Measurements from ENCODE around the gene NEUROD1.

The NEUROD1 gene

DNA sequence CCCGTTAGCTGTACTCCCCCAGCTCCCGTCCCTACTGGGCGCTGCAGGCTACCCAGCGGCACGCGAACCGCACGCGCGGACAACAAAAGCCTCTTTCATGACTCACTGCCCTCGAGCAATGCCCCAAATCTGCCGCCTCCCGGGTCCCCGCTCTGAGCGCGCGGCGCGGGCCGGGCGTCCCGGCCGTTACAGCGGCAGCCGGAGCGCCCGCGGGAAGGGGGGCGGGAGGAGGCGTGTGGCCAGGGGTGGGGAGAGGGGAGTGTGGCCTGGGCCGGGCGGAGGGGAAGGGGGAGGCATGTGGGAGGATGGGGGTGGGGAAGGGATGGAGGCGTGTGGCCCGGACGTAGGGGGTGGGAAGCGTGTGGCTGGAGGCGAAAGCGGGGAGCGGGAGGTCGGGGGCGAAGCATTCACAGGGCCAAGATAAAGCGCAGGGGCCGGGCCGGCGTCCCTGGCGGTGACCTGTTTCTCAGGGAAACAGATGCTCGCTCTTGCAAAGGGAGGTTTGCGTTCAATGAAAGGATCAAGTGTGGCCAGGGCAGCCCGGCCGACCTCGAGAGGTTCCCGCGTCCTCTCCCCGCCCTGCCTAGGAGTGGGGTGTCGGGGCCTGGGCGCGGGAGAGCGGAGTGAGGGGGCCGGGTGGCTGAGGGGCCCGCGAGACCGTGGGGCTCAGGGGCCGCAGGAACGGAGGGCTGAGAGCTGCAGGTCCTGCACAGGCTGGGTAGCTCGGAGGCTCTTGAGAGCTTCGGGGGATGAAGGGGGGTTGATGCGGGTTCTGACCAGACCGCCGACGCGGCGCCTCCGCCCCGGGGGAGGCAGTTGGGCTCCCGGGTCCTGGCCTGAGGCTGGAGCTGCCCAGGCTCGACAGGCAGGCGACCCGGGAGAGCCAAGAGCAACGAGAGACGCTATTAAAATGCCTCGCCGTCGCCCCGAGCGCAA, 3.5 kb upstream of the NEUROD1 start (continued):
- TF ChIP-seq OSR2 (tag by site-specific recombination; IDR thresholded peaks at IDR 0.05) (peak; percentile 50; the same call in 1 of the 2 replicates), ZNF837 (tag by site-specific recombination; IDR thresholded peaks at IDR 0.05) (no peak), ZEB2 (tag by site-specific recombination; IDR thresholded peaks at IDR 0.05) (peak; percentile 58; the same call in 1 of the 2 replicates), WT1 (tag by site-specific recombination; IDR thresholded peaks at IDR 0.05) (no peak), ZNF18 (tag by site-specific recombination; IDR thresholded peaks at IDR 0.05) (no peak), GFI1B (tag by site-specific recombination; IDR thresholded peaks at IDR 0.05) (peak; percentile 54; the same call in 1 of the 2 replicates), ZNF518A (tag by site-specific recombination; conservative IDR thresholded peaks at IDR 0.05; ENCODE audit: low read depth) (no peak), ZNF366 (tag by site-specific recombination; conservative IDR thresholded peaks at IDR 0.05) (no peak), ZBTB8A (tag by site-specific recombination; IDR thresholded peaks at IDR 0.05) (peak; percentile 57), ZNF223 (tag by site-specific recombination; IDR thresholded peaks at IDR 0.05) (no peak), ZNF114 (tag by site-specific recombination; IDR thresholded peaks at IDR 0.05) (no peak), ZNF571 (tag by site-specific recombination; IDR thresholded peaks at IDR 0.05) (no peak), ELK4 (IDR thresholded peaks at IDR 0.05; ENCODE audit: borderline replicate concordance, low read depth, low read length) (no peak), ZSCAN23 (tag by site-specific recombination; IDR thresholded peaks at IDR 0.05) (no peak), ZNF10 (tag by site-specific recombination; IDR thresholded peaks at IDR 0.05) (no peak), ZIC2 (tag by site-specific recombination; IDR thresholded peaks at IDR 0.05) (peak; percentile 82), ZNF660 (tag by site-specific recombination; IDR thresholded peaks at IDR 0.05) (0 out of 2 replicates have a peak, but pooled peaks have one; percentile 34), ZNF488 (tag by site-specific recombination; IDR thresholded peaks at IDR 0.05) (peak; percentile 55; the same call in 1 of the 2 replicates), SP7 (tag by site-specific recombination; IDR thresholded peaks at IDR 0.05) (peak; percentile 90), TCF7L2 (IDR thresholded peaks at IDR 0.05; ENCODE audit: borderline replicate concordance, low read depth, low read length) (peak; percentile 15; the same call in 1 of the 2 replicates), ZNF707 (tag by site-specific recombination; IDR thresholded peaks at IDR 0.05) (no peak), ZNF239 (tag by site-specific recombination; IDR thresholded peaks at IDR 0.05) (no peak), ZBTB17 (tag by site-specific recombination; IDR thresholded peaks at IDR 0.05) (no peak), ZFP37 (tag by site-specific recombination; IDR thresholded peaks at IDR 0.05) (no peak), EGR2 (tag by site-specific recombination; IDR thresholded peaks at IDR 0.05; ENCODE audit: low read depth) (peak; percentile 42)
- TF ChIP-seq, protein P1, sequence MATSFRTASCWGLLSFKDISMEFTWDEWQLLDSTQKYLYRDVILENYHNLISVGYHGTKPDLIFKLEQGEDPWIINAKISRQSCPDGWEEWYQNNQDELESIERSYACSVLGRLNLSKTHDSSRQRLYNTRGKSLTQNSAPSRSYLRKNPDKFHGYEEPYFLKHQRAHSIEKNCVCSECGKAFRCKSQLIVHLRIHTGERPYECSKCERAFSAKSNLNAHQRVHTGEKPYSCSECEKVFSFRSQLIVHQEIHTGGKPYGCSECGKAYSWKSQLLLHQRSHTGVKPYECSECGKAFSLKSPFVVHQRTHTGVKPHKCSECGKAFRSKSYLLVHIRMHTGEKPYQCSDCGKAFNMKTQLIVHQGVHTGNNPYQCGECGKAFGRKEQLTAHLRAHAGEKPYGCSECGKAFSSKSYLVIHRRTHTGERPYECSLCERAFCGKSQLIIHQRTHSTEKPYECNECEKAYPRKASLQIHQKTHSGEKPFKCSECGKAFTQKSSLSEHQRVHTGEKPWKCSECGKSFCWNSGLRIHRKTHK (tag by site-specific recombination; IDR thresholded peaks at IDR 0.05), result no peak
- TF ChIP-seq, protein P2, sequence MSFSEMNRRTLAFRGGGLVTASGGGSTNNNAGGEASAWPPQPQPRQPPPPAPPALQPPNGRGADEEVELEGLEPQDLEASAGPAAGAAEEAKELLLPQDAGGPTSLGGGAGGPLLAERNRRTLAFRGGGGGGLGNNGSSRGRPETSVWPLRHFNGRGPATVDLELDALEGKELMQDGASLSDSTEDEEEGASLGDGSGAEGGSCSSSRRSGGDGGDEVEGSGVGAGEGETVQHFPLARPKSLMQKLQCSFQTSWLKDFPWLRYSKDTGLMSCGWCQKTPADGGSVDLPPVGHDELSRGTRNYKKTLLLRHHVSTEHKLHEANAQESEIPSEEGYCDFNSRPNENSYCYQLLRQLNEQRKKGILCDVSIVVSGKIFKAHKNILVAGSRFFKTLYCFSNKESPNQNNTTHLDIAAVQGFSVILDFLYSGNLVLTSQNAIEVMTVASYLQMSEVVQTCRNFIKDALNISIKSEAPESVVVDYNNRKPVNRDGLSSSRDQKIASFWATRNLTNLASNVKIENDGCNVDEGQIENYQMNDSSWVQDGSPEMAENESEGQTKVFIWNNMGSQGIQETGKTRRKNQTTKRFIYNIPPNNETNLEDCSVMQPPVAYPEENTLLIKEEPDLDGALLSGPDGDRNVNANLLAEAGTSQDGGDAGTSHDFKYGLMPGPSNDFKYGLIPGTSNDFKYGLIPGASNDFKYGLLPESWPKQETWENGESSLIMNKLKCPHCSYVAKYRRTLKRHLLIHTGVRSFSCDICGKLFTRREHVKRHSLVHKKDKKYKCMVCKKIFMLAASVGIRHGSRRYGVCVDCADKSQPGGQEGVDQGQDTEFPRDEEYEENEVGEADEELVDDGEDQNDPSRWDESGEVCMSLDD (tag by site-specific recombination; IDR thresholded peaks at IDR 0.05), result no peak
